Pancreas (tissue), 10 donors: ENCODE results near the gene SQSTM1. TPM values are rescaled to one million over a fixed set of nuclear protein-coding genes. Genes with fewer than 3 reads are reported as not detected.

Experiments
- ATAC-seq, 4 donors: fragments of 200-7000 bp; cut with Tn5 transposase; one replicate each; pipeline versions ENCODE4 v1.8.0 to v1.9.1; 2020; ENCODE audit warnings: mild to moderate bottlenecking in 4 of 4, moderate library complexity in 4 of 4
- DNase-seq, 6 donors: peaks; one replicate each; pipeline ENCODE4 v3.0.0-alpha.2; 2020
- FAIRE-seq: peaks from 2 replicates; lab custom pipeline; 2012; peaks lifted over from hg19 to GRCh38; lab: Jason Lieb, UNC
- H3K27ac ChIP-seq, 4 donors: fragments of 200-600 bp; sonication (generic); 1 replicate in 3 of 4; 2 replicates in 1 of 4; pipeline versions ENCODE4 v1.5.0 to v1.8.0; 2020
- H3K27me3 ChIP-seq, 4 donors: fragments of 200-600 bp; one replicate each; pipeline ENCODE4 v1.8.0; 2021
- H3K36me3 ChIP-seq, 3 donors: fragments of 200-600 bp; sonication (generic) in 1 of 3; one replicate each; pipeline versions ENCODE4 v1.5.0 to v1.8.0; 2020 to 2021
- H3K4me1 ChIP-seq, 3 donors: fragments of 200-600 bp; one replicate each; pipeline ENCODE4 v1.8.0; 2021
- H3K4me3 ChIP-seq, 4 donors: fragments of 200-600 bp; sonication (generic) in 2 of 4; one replicate each; pipeline versions ENCODE4 v1.5.0 to v1.8.0; 2020 to 2021
- H3K9me3 ChIP-seq, 4 donors: fragments of 200-600 bp; one replicate each; pipeline ENCODE4 v1.8.0; 2021
- WGBS, 2 donors: extraction: QIAGEN DNeasy Blood & Tissue Kit; methylation state at CpG; one replicate each; pipeline ENCODE4 v1.1.7; 2013; 5-methylcytosine and 5-hydroxymethylcytosine counted together
- intact Hi-C, 3 donors: fragments of 100-400 bp; cut with DNase I; formaldehyde crosslinking; loops; one replicate each; pipeline versions ENCODE4 v1.11.1 to v1.14.2; 2022
- polyA plus RNA-seq, 2 donors: library from polyadenylated mRNA; stranded (reverse); fragments of 200-250 nt; gene quantifications; one replicate each; pipeline ENCODE4 v1.2.3, GENCODE V29; 2013
- total RNA-seq, 6 donors: library from RNA; stranded (reverse); fragmentation: NEBNext Ultra II Directional in 4 of 6; extraction: Animal tissue kit (Norgen Biotek cat#: 25700) in 4 of 6; gene quantifications; one replicate each; pipeline versions ENCODE4 v1.2.1 to v1.2.4, GENCODE V29; 2021 to 2023
- TF ChIP-seq, protein P1 (sequence below), 4 donors: fragments of 200-600 bp; sonication (generic) in 3 of 4; IDR thresholded peaks; one replicate each; pipeline versions ENCODE4 v1.5.0 to v1.8.0; 2021; ENCODE audit warnings: antibody characterized with exemption in 4 of 4
- donor health status: healthy with polysubstance abuse.
- donor health status: DM: no; HTN: no; CAD: no; lungs with moderate emphysema.
- donor health status: DM: no; HTN: no; CAD: no.
- donor health status: control.
- donor health status: control.
- donor health status: Bipolar disorder and iron deficiency.
- donor health status: DM: yes; HTN: yes; CAD: no.
- donor health status: DM: no; HTN: no; CAD: no.
- donor health status: DM: no; HTN: no; CAD: no.
- donor health status: DM: yes; HTN: yes; CAD: no.

The SQSTM1 gene
- total and polyA plus RNA-seq, 8 donors: 125 to 261 (median 200) TPM

DNA sequence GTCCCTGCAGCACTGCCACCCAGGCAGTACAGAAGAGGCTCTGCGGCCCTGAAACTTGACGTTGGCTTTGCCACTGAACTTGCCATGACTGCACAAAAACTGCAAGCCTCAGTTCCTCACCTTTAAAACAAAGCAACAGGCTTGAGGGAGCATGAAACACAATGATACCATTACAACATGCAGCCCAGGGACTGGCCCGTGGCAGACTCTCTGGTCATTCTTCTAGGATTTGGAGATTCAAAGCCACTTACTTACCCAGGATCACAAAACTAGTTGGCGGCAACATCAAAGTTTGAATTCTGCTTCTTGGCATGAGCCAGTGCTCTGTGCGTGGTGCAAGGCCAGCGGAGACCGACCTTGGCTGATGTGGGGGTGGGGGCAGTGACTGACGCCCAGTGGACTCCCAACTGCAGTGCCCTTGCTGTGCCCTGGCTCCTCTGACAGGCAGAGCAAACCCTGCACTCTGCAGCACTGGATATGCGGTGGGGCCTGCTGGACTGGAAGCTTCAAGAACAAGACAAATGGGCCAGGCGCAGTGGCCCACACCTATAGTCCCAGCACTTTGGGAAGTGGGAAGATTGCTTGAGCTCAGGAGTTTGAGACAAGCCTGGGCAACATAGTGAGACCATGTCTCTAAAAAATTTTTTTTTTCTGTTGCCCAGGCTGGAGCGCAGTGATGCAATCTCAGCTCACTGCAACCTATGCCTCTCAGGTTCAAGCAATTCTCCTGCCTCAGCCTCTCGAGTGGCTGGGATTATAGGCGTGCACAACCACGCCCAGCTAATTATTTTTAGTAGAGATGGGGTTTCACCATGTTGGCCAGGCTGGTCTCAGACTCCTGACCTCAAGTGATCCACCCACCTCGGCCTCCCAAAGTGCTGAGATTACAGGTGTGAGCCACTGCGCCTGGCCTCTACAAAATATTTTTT, 18.9 kb downstream of the SQSTM1 start:
- peak; percentile 53 to 86 (median 82) for ATAC-seq
- Histone ChIP-seq H3K27ac (peak overlapping the region in 2 of 4 donors; percentile 26 to 46), H3K27me3 (no peaks in the 10 kb centered on the region), H3K36me3 (peaks cover 10 to 35% (median 17%) of the 10 kb centered on the region in 3 donors), H3K4me1 (peaks cover 10 to 23% (median 20%) of the 10 kb centered on the region in 3 donors), H3K9me3 (no peaks in the 10 kb centered on the region), H3K4me3 (no peak overlapping the region)
- 47 to 52% methylated on average over 16 of the region's 16 CpGs for WGBS, 2 donors
- no peak for FAIRE-seq
- DNase-seq: peak; percentile 74 to 92 (median 84)
- intact Hi-C loops: no loop called here
- TF ChIP-seq, protein P1, sequence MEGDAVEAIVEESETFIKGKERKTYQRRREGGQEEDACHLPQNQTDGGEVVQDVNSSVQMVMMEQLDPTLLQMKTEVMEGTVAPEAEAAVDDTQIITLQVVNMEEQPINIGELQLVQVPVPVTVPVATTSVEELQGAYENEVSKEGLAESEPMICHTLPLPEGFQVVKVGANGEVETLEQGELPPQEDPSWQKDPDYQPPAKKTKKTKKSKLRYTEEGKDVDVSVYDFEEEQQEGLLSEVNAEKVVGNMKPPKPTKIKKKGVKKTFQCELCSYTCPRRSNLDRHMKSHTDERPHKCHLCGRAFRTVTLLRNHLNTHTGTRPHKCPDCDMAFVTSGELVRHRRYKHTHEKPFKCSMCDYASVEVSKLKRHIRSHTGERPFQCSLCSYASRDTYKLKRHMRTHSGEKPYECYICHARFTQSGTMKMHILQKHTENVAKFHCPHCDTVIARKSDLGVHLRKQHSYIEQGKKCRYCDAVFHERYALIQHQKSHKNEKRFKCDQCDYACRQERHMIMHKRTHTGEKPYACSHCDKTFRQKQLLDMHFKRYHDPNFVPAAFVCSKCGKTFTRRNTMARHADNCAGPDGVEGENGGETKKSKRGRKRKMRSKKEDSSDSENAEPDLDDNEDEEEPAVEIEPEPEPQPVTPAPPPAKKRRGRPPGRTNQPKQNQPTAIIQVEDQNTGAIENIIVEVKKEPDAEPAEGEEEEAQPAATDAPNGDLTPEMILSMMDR (IDR thresholded peaks at IDR 0.05): no peak

DNA sequence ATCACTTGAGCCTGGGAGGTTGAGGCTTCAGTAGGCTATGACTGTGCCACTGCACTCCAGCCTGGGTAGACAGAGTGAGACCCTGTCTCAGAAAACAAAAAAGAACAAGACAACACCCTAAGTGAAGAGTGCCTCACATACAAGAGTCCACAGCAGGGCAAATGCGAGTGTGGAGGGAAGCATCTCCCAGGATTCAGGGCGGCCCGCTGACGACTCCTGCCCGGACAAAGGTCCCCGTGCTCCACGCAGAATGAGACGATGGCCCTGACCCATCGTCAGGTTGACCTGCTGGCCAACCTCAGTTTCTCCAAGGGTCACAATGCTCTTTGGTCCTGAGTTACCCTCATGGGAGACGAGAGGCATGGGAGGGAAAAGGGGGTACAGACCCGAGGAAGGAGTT, 19.6 kb downstream of the SQSTM1 start:
- H3K4me1 ChIP-seq: peaks cover 10 to 23% (median 20%) of the 10 kb centered on the region in 3 donors
- H3K27me3 ChIP-seq: no peaks in the 10 kb centered on the region
- H3K27ac ChIP-seq: no peak overlapping the region
- intact Hi-C loops: no loop called here
- DNase-seq (peak in 3 of 6 donors; percentile 31 to 43 (median 42)), ATAC-seq (peak in 1 of 4 donors; percentile 0), FAIRE-seq (no peak)
- no peaks in the 10 kb centered on the region for H3K9me3 ChIP-seq
- peaks cover 10 to 34% (median 17%) of the 10 kb centered on the region in 3 donors for H3K36me3 ChIP-seq
- WGBS, 2 donors: 92 to 95% methylated on average over 11 of the region's 11 CpGs
- no peak overlapping the region for H3K4me3 ChIP-seq
- TF ChIP-seq, protein P1 (IDR thresholded peaks at IDR 0.05): no peak

DNA sequence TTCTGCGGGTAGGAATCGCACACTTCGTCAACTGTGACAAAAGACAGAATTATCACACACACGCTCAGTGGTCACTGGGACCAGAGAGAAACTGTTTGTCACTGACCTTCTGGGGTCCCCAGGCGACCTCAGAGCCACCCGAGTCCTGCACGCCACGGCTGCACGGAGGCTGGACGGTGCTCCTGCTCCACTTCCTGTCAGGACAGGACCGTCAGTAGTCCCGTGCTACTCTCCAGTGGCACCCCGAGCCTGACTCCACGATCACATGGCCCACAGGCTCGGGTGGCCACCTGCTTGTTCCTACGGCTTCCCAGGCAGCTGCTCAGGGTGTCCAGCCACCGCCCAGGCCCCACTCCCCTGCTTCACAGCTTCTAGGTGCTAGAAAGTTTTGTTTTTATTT, 20.1 kb downstream of the SQSTM1 start:
- Histone ChIP-seq H3K4me1 (peaks cover 10 to 23% (median 20%) of the 10 kb centered on the region in 3 donors), H3K27me3 (no peaks in the 10 kb centered on the region), H3K27ac (peak overlapping the region in 2 of 4 donors; percentile 26 to 33), H3K9me3 (no peaks in the 10 kb centered on the region), H3K4me3 (no peak overlapping the region), H3K36me3 (peaks cover 10 to 30% (median 17%) of the 10 kb centered on the region in 3 donors)
- FAIRE-seq (no peak), DNase-seq (peak in 2 of 6 donors; percentile 28 to 67), ATAC-seq (peak in 1 of 4 donors; percentile 4)
- whole genome bisulfite sequencing, 2 donors: 81 to 87% methylated on average over 17 of the region's 17 CpGs
- intact Hi-C loops: no loop called here
- TF ChIP-seq, protein P1 (IDR thresholded peaks at IDR 0.05): no peak

DNA sequence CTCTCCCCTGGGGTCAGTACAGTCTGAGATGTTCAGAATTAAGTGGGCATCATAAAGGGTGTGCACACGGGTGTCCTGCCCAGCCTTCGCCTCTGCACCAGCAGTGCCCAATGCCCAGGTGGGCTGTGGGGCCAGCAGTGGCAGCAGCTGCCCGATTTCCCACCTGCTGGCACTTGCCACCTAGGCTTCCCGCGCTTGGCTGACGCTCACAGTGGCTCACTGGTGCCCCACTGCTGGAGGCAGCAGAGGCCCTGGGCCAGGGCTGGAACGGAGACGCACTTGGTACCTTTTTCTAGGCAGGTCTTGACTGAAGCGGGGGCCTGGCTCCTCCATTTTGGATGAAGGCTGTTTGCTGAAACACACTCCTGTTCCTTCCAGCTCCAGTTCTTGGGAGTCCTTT, 20.9 kb downstream of the SQSTM1 start:
- Histone ChIP-seq H3K9me3 (no peaks in the 10 kb centered on the region), H3K4me3 (no peak overlapping the region), H3K27me3 (no peaks in the 10 kb centered on the region), H3K36me3 (peaks cover 7 to 21% (median 9%) of the 10 kb centered on the region in 3 donors), H3K27ac (peak overlapping the region in 2 of 4 donors; percentile 26 to 33), H3K4me1 (peaks cover 10 to 20% (median 16%) of the 10 kb centered on the region in 3 donors)
- ATAC-seq: peak; percentile 31 to 74 (median 66)
- FAIRE-seq: no peak
- TF ChIP-seq, protein P1 (IDR thresholded peaks at IDR 0.05): no peak
- 52 to 65% methylated on average over 9 of the region's 9 CpGs for WGBS, 2 donors
- DNase-seq: peak; percentile 58 to 87 (median 78)
- intact Hi-C loops: no loop called here
